ENCODE results near the gene MTUS2.
"Not testable (repeated sequence)": the region's sequence is repeated elsewhere in the genome, so short reads cannot be mapped to it uniquely, and the experiment has no call there.

Gene MTUS2

DNA sequence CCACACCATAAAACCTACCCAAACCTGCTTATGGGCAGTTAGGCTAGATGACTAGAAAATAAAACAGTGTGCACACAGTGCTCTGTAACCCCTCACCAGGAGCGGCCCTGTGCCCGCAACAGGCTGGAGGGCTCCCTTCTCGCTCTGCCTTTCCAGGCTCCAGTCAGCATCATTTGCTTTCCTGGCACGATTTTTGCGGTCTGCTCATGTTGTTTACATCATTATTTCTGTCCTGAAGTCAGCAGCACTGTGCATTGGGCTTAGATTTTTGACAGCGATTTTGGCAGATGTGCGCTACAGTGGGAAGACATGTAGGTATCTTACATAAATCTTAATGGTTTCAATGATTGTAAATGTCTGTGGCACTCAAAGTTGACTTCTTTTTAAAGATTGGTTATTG, 344.0 kb downstream of the MTUS2 start:
- DNase-seq (ENCODE audit: low spot score): no peak

DNA sequence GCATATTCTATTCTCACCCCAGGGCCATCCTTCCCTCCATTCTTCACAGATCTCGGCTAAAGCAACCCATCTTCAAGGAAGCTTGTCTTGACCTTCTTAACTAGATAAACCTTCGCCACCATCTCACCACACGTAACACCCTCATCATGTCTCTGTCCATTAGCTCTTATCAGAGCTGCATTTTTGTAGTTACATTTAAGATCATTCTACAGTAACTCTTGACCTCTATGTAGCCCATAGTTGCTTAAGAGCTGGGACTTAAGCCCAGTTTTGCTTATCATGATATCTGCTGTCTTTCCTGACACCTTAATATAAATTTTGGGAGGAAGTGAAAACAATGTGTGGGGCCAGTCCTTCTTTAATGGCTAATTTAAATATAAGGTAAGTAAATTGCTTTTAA, 345.1 kb downstream of the MTUS2 start:
- DNase-seq (ENCODE audit: low spot score): no peak

GRCh38 chr13:29165840-29166239, 345.7 kb downstream of the MTUS2 start:
- peak; percentile 21 for DNase-seq (ENCODE audit: low spot score)

GRCh38 chr13:29170436-29171082, 350.4 kb downstream of the MTUS2 start:
- no peak for DNase-seq (ENCODE audit: low spot score)

- no peak for DNase-seq (ENCODE audit: low spot score)
Measured at GRCh38 chr13:29171244-29171643, 351.1 kb downstream of the MTUS2 start.

DNA sequence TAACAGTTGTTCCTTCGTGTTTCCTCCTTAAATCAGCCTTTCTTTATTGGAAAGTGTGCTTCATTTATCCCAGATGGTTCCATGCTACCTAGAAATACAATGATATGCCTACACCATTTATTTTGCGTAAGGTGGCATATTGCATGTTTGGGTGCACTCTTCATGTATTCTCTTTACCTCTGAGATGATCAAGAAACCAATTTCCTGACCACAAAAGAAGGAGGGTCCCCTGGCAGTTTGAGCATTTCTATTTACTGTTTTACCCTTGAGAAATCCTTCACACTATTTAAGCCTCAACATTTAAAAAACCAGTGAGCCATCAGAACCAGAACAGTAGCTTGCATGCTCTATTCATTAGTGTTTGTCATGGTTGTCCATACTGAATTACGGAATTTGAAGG, 354.0 kb downstream of the MTUS2 start:
- DNase-seq (ENCODE audit: low spot score): no peak

DNA sequence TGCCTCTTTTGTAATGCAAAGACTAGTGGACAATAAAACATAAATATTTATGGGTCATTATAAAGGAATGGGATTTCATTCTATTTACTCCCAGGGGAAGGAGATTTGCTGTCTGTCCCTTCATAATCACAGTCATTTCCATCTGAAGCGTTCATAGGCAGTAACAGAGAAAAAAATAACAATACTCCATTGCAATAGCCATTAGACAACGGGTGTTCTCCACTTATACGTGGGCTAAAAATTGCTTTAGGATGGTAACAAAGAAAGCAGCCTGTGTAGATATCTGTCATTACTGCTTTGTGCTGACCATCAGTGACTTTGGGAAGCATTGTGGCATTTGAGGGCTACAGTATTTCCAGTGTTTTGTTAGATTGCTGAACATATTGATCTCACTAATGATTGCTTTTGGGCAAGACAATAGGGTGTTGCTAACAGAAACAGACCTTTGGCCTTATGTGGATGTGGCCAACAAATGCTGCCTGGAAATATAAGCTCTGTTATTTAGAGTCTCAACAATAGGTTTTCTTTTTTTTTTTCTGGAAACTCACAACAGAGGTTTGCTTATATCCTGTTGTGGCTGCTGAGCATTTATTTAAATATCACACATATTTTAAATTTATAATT, 355.2 kb downstream of the MTUS2 start:
- no peak for DNase-seq (ENCODE audit: low spot score)

DNA sequence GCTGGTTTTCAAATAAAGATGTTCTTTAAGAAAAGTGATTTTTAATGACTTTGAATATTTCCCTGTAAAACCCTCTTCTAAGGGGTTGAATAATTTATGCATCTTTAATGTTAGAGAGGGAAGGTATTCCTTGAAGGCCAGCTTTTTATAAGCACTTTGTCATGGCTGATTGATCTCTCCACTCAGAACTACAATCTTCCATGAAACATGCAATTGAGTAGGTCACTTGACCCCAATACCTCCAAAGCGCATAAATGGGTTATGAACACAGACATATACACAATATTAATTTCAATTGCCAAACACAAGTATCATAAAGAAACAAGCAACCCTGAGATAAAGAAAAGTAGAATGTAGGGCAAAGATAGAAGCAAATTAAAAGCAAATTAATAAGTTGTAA, 359.9 kb downstream of the MTUS2 start:
- DNase-seq (ENCODE audit: low spot score): no peak

DNA sequence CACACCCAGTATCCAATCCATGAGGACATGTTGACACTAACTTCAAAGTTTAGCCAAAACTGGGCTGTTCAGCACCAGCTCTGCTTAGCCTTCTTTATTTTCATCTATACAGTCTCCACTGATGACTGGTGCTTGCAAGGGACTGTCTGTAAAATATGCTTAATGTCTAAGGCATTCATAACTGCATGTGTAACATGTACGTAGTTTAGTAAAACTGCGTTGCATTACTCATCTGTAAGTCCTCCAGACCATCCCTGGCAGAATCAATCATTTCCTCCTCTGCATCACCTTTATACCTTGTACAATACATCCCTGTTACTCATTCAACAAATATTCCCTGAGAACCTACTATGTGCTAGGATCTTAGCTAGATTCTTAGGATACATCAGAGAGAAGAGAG, 362.1 kb downstream of the MTUS2 start:
- no peak for DNase-seq (ENCODE audit: low spot score)

DNA sequence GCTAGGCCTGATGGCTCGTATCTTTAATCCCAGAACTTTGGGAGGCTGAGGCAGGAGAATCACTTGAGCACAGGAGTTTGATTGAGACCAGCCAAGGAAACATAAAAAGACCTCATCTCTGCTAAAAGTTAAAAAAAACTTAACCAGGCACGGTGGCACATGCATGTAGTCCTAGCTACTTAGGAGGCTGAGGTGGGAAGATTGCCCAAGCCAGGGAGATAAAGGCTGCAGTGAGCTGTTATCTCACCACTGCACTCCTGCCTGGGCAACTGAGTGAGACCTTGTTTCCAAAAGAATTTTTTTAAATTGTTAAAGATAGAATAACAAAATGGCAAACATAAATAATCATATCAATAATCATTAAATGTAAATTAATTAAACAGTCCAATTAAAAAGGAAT, 365.8 kb downstream of the MTUS2 start:
- no peak for DNase-seq (ENCODE audit: low spot score)

DNA sequence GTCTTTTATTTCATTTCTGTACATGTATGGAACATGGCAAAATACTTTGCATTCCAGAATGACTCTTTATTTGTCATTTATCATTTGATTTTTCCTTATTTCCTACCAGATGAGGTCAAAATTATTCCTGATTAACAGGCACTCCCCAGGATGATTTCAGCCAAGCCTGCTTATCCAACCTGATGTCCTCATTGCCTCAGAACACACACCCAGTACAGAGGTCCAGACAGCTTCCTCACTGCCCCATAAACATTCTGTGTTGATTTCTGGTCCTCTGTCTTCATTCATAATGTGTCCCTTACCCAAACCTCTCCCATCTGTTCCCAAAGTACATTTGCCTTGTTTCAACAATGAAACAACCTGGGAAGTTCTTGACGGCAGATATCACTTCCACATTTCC, 367.4 kb downstream of the MTUS2 start:
- no peak for DNase-seq (ENCODE audit: low spot score)

DNA sequence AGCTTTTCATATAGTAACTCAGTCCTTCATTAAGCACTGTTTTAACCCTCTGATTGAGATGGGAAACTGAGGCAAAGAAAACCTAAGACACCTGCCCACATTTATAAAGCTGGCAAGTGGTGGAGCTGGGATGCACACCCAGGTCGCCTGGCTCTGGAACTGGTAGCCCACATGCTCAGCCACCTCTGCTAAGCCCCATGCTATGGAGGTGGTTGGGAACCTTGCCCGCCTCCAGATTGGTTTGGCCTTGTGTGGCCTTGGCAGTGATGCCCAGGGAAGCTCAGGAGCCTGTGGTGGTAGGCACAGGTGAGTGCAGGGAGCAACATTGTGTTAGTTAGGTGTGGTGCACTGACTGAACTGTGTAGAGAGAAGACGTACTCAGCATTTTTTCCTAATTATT, 370.2 kb downstream of the MTUS2 start:
- no peak for DNase-seq (ENCODE audit: low spot score)

DNA sequence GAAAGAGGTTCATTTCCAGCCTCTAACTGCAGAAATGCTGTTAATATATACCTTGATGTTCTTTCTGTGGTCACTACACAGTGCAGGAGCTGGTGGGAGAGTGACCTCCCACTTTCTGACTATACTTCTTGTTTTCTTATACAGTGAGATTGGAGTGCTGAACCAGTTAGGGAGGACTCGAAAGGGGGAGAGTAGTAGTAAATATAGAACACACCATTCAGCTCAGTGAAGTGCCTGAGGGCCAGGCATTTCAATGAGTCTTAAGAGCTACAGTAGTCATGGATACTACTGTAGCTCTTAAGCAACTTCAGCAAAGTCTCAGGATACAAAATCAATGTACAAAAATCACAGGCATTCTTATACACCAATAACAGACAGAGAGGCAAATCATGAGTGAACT, 372.9 kb downstream of the MTUS2 start:
- DNase-seq (ENCODE audit: low spot score): no peak

DNA sequence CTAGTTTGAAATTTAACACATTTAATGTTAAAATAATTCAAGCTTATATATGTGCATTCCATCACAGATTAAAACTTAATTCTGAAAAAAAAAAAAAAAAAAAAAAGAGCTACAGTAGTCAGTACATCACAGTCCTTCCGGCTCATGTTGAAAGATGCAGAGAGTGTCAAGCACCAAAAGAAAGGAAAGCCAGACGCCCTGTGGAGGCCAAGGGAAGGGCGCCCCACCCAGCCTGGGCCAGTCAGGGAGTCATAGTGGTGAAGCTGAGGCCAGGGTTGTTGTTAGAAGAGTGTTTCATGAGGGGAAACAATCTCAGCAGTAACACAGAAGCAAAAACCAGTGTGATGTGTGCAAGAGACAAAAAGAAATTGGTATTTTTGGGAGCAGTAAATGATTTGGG, 375.3 kb downstream of the MTUS2 start:
- DNase-seq (ENCODE audit: low spot score): no peak

DNA sequence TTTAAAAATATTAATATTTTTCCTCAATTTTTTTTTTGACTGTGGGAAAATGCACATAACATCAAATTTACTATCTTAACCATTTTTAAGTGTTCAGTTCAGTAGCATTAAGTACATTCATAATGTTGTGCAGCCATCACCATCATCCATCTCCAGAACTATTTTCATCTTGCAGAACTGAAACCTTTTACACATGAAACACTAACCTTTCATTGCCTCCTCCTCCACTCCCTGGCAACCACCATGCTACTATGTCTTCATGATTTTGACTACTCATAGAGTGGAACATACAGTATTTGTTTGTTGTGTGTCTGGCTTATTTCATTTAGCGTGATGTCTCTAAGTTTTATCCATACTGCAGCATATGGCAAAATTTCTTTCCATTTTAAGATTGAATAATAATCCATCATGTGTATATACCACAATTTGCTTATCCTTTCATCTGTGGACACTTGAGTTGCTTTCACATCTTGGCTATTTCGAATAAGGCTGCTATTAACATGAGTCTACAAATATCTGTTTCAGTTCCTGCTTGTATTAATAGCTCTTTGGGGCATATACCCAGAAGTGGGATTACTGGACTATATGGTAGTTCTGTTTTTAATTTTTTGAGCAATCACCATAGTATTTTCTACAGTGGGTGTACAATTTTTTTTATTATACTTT, 376.4 kb downstream of the MTUS2 start:
- DNase-seq (ENCODE audit: low spot score): no peak

GRCh38 chr13:29202753-29203152, 382.6 kb downstream of the MTUS2 start:
- DNase-seq (ENCODE audit: low spot score): not testable (repeated sequence)

- DNase-seq (ENCODE audit: low spot score): no peak
Measured at GRCh38 chr13:29204651-29205050, 384.5 kb downstream of the MTUS2 start.

- DNase-seq (ENCODE audit: low spot score): no peak
Measured at GRCh38 chr13:29210676-29211075, 390.5 kb downstream of the MTUS2 start.

DNA sequence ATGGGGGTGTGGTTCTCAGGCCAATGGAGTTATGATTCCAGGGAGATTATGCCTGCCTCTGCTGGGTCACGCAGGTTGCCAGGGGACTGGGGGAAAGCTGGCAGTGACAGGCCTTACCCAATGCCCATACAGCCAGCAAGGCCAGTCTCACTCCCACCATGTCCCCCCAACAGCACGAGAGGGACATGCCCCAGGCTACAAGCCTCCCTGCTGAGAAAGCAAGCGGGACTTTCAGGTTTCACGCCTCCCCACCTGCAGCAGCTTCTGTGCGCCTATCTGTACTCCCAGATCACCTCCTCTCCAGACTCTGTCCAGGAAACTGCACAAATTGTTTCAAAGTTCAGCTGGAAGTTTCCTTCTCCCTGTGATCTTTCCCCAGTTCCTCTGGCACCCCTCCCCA, 391.0 kb downstream of the MTUS2 start:
- DNase-seq (ENCODE audit: low spot score): not testable (repeated sequence)

DNA sequence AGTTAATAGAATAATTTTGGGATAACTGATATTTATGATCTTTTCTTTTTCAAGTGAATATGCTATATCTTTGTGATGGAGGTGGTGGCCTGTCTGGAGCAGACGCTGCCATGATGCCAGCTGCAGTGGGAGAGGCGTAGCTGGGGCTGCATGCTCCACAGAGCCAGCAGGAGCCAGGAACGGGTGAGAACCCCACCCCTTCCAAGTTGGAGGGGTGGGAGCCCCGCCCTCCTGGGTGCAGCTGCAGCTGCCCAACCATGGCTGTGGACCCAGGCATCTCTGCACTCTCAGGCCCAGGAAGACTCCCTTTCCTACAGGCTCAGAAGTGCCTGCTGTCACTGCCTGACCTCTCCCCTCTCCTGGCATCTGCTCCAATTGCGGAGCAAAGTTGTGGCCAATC, 402.3 kb downstream of the MTUS2 start:
- DNase-seq (ENCODE audit: low spot score): no peak

GRCh38 chr13:29224206-29224605, 404.1 kb downstream of the MTUS2 start:
- DNase-seq (ENCODE audit: low spot score): no peak

GRCh38 chr13:29227576-29227975, 407.4 kb downstream of the MTUS2 start:
- no peak for DNase-seq (ENCODE audit: low spot score)

GRCh38 chr13:29230299-29230845, 410.2 kb downstream of the MTUS2 start:
- no peak for DNase-seq (ENCODE audit: low spot score)
